SK-N-SH (cell line): ENCODE results near the gene PACC1. TPM values are rescaled to one million over a fixed set of nuclear protein-coding genes. Genes with fewer than 3 reads are reported as not detected.

Experiments used
- CTCF ChIA-PET: fragments of 300-600, 350-600 bp; formaldehyde crosslinking; extraction: SDS; loops from one replicate; lab custom pipeline; 2021; lab: Yijun Ruan, JAX
- POLR2A ChIA-PET: fragments of 350-600 bp; sonication (Branson Sonifier 250); formaldehyde crosslinking; extraction: SDS; loops from one replicate; lab custom pipeline; 2020; ENCODE audit warnings: antibody characterized with exemption, inconsistent platforms; lab: Yijun Ruan, JAX
- DNase-seq: peaks from one replicate; pipeline ENCODE4 v3.0.0; 2012
- H2AFZ ChIP-seq: fragments of 200-600 bp; sonication (generic); 2 replicates; pipeline ENCODE4 v1.8.1; 2016; ENCODE audit warnings: antibody characterized with exemption, mild to moderate bottlenecking, low read depth
- H3F3A ChIP-seq: fragments of 200-600 bp; sonication (generic); replicated peaks from 2 replicates; pipeline ENCODE3; 2016; ENCODE audit warnings: antibody characterized with exemption, mild to moderate bottlenecking; ENCODE audit not compliant: insufficient read depth
- H3K27ac ChIP-seq, 2 experiments: fragments of 200-500 bp in 1 of 2; fragments of 200-600 bp in 1 of 2; sonication (Bioruptor generic) in 1 of 2; sonication (generic), shearing (Covaris generic) in 1 of 2; 2 replicates each; pipeline versions ENCODE4 v1.5.1 to v1.6.1; 2014 to 2016; ENCODE audit warnings: low read depth in 2 of 2, inconsistent platforms in 1 of 2, low read length in 1 of 2, mild to moderate bottlenecking in 1 of 2, mixed read lengths in 1 of 2
- H3K27me3 ChIP-seq: fragments of 200-600 bp; sonication (generic), shearing (Covaris generic); 2 replicates; pipeline ENCODE4 v1.6.1; 2016; ENCODE audit warnings: mixed run types; ENCODE audit not compliant: insufficient read depth
- H3K36me3 ChIP-seq, 2 experiments: fragments of 200-500 bp in 1 of 2; fragments of 200-600 bp in 1 of 2; sonication (Bioruptor generic) in 1 of 2; sonication (generic) in 1 of 2; replicated peaks in 1 of 2; 2 replicates each; pipeline versions ENCODE3 to v1.5.1; 2014 to 2016; ENCODE audit warnings: low read length in 1 of 2, mild to moderate bottlenecking in 1 of 2; ENCODE audit not compliant: insufficient read depth in 2 of 2, control insufficient read depth in 1 of 2
- H3K4me1 ChIP-seq, 2 experiments: fragments of 200-500 bp in 1 of 2; fragments of 200-600 bp in 1 of 2; sonication (Bioruptor generic) in 1 of 2; sonication (generic), shearing (Covaris generic) in 1 of 2; 2 replicates each; pipeline versions ENCODE4 v1.5.1 to v1.6.1; 2014 to 2016; ENCODE audit warnings: low read depth in 1 of 2, low read length in 1 of 2, mixed run types in 1 of 2; ENCODE audit not compliant: insufficient read depth in 2 of 2, control insufficient read depth in 1 of 2
- H3K4me2 ChIP-seq: fragments of 200-600 bp; sonication (generic), shearing (Covaris generic); 2 replicates; pipeline ENCODE4 v1.6.1; 2017; ENCODE audit warnings: mixed run types
- H3K4me3 ChIP-seq, 2 experiments: fragments of 200-500 bp in 1 of 2; fragments of 200-600 bp in 1 of 2; sonication (Bioruptor generic) in 1 of 2; sonication (generic), shearing (Covaris generic) in 1 of 2; 2 replicates each; pipeline versions ENCODE4 v1.5.1 to v1.8.1; 2014 to 2016; ENCODE audit warnings: low read depth in 2 of 2, inconsistent platforms in 1 of 2, low read length in 1 of 2, mild to moderate bottlenecking in 1 of 2, mixed read lengths in 1 of 2, moderate library complexity in 1 of 2
- H3K79me2 ChIP-seq: fragments of 200-600 bp; sonication (generic); 2 replicates; pipeline ENCODE4 v1.8.1; 2017; ENCODE audit warnings: mild to moderate bottlenecking; ENCODE audit not compliant: insufficient read depth
- H3K9ac ChIP-seq: fragments of 200-600 bp; sonication (generic); 2 replicates; pipeline ENCODE4 v1.6.1; 2017; ENCODE audit warnings: mixed run types
- H3K9me2 ChIP-seq: fragments of 200-600 bp; sonication (generic); 2 replicates; pipeline ENCODE4 v1.6.1; 2017; ENCODE audit warnings: mixed run types
- H3K9me3 ChIP-seq: fragments of 200-600 bp; sonication (generic); 2 replicates; pipeline ENCODE4 v1.6.1; 2017; ENCODE audit warnings: mixed run types, mild to moderate bottlenecking, moderate library complexity
- H4K20me1 ChIP-seq: fragments of 200-600 bp; sonication (generic); 2 replicates; pipeline ENCODE4 v1.6.1; 2017; ENCODE audit warnings: mild to moderate bottlenecking, mixed run types; ENCODE audit not compliant: insufficient read depth
- CHD2 ChIP-seq: fragments of 150-350 bp; IDR thresholded peaks from 2 replicates; pipeline ENCODE4 v1.6.1; 2018; ENCODE audit warnings: low read length; ENCODE audit not compliant: partially characterized antibody
- FOSL2 ChIP-seq: IDR thresholded peaks from 2 replicates; pipeline ENCODE4 v1.4.0; 2012; ENCODE audit warnings: low read depth, mild to moderate bottlenecking, moderate library complexity, borderline replicate concordance
- FOXM1 ChIP-seq: IDR thresholded peaks from 2 replicates; pipeline ENCODE4 v1.4.0; 2012; ENCODE audit warnings: low read depth, mild to moderate bottlenecking
- GABPA ChIP-seq: IDR thresholded peaks from 2 replicates; pipeline ENCODE4 v1.4.0; 2012; ENCODE audit warnings: low read depth, mild to moderate bottlenecking
- GATA2 ChIP-seq: sonication (generic); formaldehyde crosslinking; IDR thresholded peaks from 2 replicates; pipeline ENCODE4 v1.5.0; 2020; ENCODE audit warnings: mild to moderate bottlenecking, missing genetic modification reagents
- MEF2A ChIP-seq: IDR thresholded peaks from 2 replicates; pipeline ENCODE4 v1.4.0; 2012; ENCODE audit warnings: low read depth, borderline replicate concordance
- MXI1 ChIP-seq: IDR thresholded peaks from 2 replicates; pipeline ENCODE4 v1.6.1; 2012; ENCODE audit warnings: mild to moderate bottlenecking, low read depth, low read length, improper control_type of control experiment
- NFIC ChIP-seq: IDR thresholded peaks from 2 replicates; pipeline ENCODE4 v1.4.0; 2012; ENCODE audit warnings: borderline replicate concordance
- NRF1 ChIP-seq: IDR thresholded peaks from 2 replicates; pipeline ENCODE4 v1.6.1; 2012; ENCODE audit warnings: low read depth, mild to moderate bottlenecking, low read length
- POLR2AphosphoS5 ChIP-seq: IDR thresholded peaks from 2 replicates; pipeline ENCODE4 v1.6.1; 2012; ENCODE audit warnings: low read depth, low read length
- RAD21 ChIP-seq: IDR thresholded peaks from 2 replicates; pipeline ENCODE4 v1.6.1; 2012; ENCODE audit warnings: mild to moderate bottlenecking, low read length
- RCOR1 ChIP-seq: fragments of 150-350 bp; IDR thresholded peaks from 2 replicates; pipeline ENCODE4 v1.6.1; 2017; ENCODE audit warnings: antibody characterized with exemption, low read length
- RXRA ChIP-seq: IDR thresholded peaks from 2 replicates; pipeline ENCODE4 v1.4.0; 2012; ENCODE audit warnings: low read depth, mild to moderate bottlenecking, borderline replicate concordance
- SIN3A ChIP-seq: IDR thresholded peaks from 2 replicates; pipeline ENCODE4 v1.6.1; 2012; ENCODE audit warnings: low read depth, mild to moderate bottlenecking, low read length, moderate library complexity, borderline replicate concordance
- TCF12 ChIP-seq: IDR thresholded peaks from 2 replicates; pipeline ENCODE4 v1.4.0; 2012
- WGBS: methylation state at CpG from one replicate; pipeline ENCODE4 v1.1.6; 2017; ENCODE audit warnings: low lambda C conversion rate; 5-methylcytosine and 5-hydroxymethylcytosine counted together
- polyA plus RNA-seq, 3 experiments: library from polyadenylated mRNA; depleted of rRNA; stranded (reverse); fragments of >200 nt; gene quantifications; 2 replicates each; pipeline ENCODE4 v1.2.3, GENCODE V29; 2012
- TF ChIP-seq, protein P1 (sequence below): fragments of 200-600 bp; sonication (generic); IDR thresholded peaks from 2 replicates; pipeline ENCODE4 v1.6.1; 2017; ENCODE audit warnings: antibody characterized with exemption, mild to moderate bottlenecking, moderate library complexity
- TF ChIP-seq, protein P2 (sequence below): IDR thresholded peaks from 2 replicates; pipeline ENCODE4 v1.4.0; 2012; ENCODE audit warnings: low read depth
- TF ChIP-seq, protein P3 (sequence below): IDR thresholded peaks from 2 replicates; pipeline ENCODE4 v1.4.0; 2012; ENCODE audit warnings: low read depth, borderline replicate concordance
- TF ChIP-seq, protein P4 (sequence below): IDR thresholded peaks from 2 replicates; pipeline ENCODE4; 2012
- TF ChIP-seq, protein P5 (sequence below): fragments of 150-350 bp; IDR thresholded peaks from 2 replicates; pipeline ENCODE4 v1.6.1; 2017; ENCODE audit warnings: antibody characterized with exemption, low read length, low read depth, borderline replicate concordance
- TF ChIP-seq, protein P6 (sequence below): fragments of 150-350 bp; IDR thresholded peaks from 2 replicates; pipeline ENCODE4 v1.6.1; 2016; ENCODE audit warnings: mild to moderate bottlenecking, low read depth, low read length
- TF ChIP-seq, protein P7 (sequence below): IDR thresholded peaks from 2 replicates; pipeline ENCODE4 v1.4.0; 2012; ENCODE audit warnings: low read depth, borderline replicate concordance

The PACC1 gene
- polyA plus RNA-seq, 1 of the 3 experiments (the other 2 are of a cell fraction) = 23.1 TPM

DNA sequence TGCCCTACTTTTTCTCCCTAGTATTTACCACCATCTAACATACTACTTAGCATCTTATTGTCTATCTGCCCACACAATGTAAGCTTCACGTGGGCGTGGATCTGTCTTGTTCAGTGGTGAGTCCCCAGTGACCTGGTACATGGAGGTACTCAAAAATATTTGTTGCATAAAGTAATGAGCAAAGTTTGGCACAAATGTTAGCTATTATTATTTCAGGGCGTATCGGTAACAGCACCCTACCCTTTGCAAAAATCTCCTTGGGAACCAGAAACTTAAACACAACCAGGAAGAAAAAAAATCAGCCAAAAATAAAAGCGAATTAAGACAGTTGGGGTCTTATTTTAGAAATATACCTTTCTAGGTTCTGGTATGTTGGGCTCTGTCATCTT, 17.6 kb upstream of the PACC1 start (continued):
- no peak for TF ChIP-seq SIN3A
- TF ChIP-seq MXI1 = no peak
- TF ChIP-seq GATA2 (CRISPR knock-in tag) = no peak
- TF ChIP-seq, protein P1, sequence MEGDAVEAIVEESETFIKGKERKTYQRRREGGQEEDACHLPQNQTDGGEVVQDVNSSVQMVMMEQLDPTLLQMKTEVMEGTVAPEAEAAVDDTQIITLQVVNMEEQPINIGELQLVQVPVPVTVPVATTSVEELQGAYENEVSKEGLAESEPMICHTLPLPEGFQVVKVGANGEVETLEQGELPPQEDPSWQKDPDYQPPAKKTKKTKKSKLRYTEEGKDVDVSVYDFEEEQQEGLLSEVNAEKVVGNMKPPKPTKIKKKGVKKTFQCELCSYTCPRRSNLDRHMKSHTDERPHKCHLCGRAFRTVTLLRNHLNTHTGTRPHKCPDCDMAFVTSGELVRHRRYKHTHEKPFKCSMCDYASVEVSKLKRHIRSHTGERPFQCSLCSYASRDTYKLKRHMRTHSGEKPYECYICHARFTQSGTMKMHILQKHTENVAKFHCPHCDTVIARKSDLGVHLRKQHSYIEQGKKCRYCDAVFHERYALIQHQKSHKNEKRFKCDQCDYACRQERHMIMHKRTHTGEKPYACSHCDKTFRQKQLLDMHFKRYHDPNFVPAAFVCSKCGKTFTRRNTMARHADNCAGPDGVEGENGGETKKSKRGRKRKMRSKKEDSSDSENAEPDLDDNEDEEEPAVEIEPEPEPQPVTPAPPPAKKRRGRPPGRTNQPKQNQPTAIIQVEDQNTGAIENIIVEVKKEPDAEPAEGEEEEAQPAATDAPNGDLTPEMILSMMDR = no peak
- no peak for TF ChIP-seq RCOR1
- TF ChIP-seq GABPA = no peak
- TF ChIP-seq, protein P2, sequence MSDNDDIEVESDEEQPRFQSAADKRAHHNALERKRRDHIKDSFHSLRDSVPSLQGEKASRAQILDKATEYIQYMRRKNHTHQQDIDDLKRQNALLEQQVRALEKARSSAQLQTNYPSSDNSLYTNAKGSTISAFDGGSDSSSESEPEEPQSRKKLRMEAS = no peak
- no peak for TF ChIP-seq FOXM1
- no peak for TF ChIP-seq NRF1
- TF ChIP-seq RAD21 = no peak
- TF ChIP-seq, all 33 proteins: peak for 0

DNA sequence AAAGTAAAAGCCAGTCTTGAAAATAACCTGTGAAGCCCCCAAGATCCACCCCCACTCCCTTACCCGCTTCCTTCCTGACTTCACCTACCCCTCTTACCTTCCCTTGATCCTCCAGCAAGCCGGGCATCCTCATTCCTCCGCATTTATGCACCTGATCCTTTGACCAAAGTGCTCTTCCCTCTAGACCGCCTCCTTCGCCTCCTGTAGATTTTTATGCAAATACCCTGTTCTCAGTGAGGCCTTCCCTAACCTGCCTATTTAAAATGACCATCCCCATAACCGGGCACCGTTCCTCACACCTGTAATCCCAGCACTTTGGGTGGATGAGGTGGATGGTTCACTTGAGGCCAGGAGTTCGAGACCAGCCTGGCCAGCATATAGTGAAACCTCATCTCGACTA, 17.0 kb upstream of the PACC1 start:
- CTCF ChIA-PET = interaction anchor here (2.0 kb wide), 2 partner anchors 24 to 25 kb away, joined by 13 to 17 read pairs; no protein-coding TSS in a partner anchor
- POLR2A ChIA-PET = no interaction called here
- TF ChIP-seq, protein P3, sequence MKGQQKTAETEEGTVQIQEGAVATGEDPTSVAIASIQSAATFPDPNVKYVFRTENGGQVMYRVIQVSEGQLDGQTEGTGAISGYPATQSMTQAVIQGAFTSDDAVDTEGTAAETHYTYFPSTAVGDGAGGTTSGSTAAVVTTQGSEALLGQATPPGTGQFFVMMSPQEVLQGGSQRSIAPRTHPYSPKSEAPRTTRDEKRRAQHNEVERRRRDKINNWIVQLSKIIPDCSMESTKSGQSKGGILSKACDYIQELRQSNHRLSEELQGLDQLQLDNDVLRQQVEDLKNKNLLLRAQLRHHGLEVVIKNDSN = no peak
- TF ChIP-seq, protein P1 = no peak
- TF ChIP-seq, protein P4, sequence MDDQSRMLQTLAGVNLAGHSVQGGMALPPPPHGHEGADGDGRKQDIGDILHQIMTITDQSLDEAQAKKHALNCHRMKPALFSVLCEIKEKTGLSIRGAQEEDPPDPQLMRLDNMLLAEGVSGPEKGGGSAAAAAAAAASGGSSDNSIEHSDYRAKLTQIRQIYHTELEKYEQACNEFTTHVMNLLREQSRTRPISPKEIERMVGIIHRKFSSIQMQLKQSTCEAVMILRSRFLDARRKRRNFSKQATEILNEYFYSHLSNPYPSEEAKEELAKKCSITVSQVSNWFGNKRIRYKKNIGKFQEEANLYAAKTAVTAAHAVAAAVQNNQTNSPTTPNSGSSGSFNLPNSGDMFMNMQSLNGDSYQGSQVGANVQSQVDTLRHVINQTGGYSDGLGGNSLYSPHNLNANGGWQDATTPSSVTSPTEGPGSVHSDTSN = no peak
- no peak for TF ChIP-seq NRF1
- no peak for TF ChIP-seq FOSL2
- TF ChIP-seq POLR2AphosphoS5 = no peak
- TF ChIP-seq, protein P5, sequence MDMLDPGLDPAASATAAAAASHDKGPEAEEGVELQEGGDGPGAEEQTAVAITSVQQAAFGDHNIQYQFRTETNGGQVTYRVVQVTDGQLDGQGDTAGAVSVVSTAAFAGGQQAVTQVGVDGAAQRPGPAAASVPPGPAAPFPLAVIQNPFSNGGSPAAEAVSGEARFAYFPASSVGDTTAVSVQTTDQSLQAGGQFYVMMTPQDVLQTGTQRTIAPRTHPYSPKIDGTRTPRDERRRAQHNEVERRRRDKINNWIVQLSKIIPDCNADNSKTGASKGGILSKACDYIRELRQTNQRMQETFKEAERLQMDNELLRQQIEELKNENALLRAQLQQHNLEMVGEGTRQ = no peak
- TF ChIP-seq CHD2 = no peak
- no peak for TF ChIP-seq MEF2A
- TF ChIP-seq RXRA = no peak
- TF ChIP-seq, protein P6, sequence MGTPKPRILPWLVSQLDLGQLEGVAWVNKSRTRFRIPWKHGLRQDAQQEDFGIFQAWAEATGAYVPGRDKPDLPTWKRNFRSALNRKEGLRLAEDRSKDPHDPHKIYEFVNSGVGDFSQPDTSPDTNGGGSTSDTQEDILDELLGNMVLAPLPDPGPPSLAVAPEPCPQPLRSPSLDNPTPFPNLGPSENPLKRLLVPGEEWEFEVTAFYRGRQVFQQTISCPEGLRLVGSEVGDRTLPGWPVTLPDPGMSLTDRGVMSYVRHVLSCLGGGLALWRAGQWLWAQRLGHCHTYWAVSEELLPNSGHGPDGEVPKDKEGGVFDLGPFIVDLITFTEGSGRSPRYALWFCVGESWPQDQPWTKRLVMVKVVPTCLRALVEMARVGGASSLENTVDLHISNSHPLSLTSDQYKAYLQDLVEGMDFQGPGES = no peak
- no peak for TF ChIP-seq SIN3A
- TF ChIP-seq, protein P7, sequence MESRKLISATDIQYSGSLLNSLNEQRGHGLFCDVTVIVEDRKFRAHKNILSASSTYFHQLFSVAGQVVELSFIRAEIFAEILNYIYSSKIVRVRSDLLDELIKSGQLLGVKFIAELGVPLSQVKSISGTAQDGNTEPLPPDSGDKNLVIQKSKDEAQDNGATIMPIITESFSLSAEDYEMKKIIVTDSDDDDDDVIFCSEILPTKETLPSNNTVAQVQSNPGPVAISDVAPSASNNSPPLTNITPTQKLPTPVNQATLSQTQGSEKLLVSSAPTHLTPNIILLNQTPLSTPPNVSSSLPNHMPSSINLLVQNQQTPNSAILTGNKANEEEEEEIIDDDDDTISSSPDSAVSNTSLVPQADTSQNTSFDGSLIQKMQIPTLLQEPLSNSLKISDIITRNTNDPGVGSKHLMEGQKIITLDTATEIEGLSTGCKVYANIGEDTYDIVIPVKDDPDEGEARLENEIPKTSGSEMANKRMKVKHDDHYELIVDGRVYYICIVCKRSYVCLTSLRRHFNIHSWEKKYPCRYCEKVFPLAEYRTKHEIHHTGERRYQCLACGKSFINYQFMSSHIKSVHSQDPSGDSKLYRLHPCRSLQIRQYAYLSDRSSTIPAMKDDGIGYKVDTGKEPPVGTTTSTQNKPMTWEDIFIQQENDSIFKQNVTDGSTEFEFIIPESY = no peak
- no peak for TF ChIP-seq TCF12
- TF ChIP-seq NFIC = no peak

More for the DNA sequence above, 17.0 kb upstream of the PACC1 start:
- Histone ChIP-seq H2AFZ (no peak overlapping the region), H3K36me3 (no peaks in the 10 kb centered on the region), H3F3A (peaks cover 3% of the 10 kb centered on the region), H3K9me2 (no peaks in the 10 kb centered on the region), H3K27ac (no peak overlapping the region), H4K20me1 (no peaks in the 10 kb centered on the region), H3K4me3 (no peak overlapping the region), H3K79me2 (peaks cover 16% of the 10 kb centered on the region), H3K27me3 (no peaks in the 10 kb centered on the region), H3K9me3 (no peaks in the 10 kb centered on the region), H3K4me2 (no peak overlapping the region), H3K4me1 (peaks cover 0 to 14% of the 10 kb centered on the region in 2 experiments; a peak in 1 of 4 replicates), H3K9ac (no peak overlapping the region)
- no peak for DNase-seq
- 94% methylated on average over 9 of the region's 9 CpGs for WGBS
